ENCODE results near the gene VRK2.

The VRK2 gene

GRCh38 chr2:58206785-58207184 is 160.2 kb downstream of the VRK2 start:
- no peak for TF ChIP-seq Cebpa-rat (IDR thresholded peaks at IDR 0.05)
- Histone ChIP-seq H3K4me1 (no peaks in the 10 kb centered on the region), H3K4me3 (no peak overlapping the region), H3K9me3 (peaks cover 18% of the 10 kb centered on the region), H3K9ac (no peak overlapping the region), H3K36me3 (peaks cover 25% of the 10 kb centered on the region), H3K27ac (no peak overlapping the region), H3K4me2 (no peak overlapping the region), H4K20me1 (no peaks in the 10 kb centered on the region), H3K27me3 (no peaks in the 10 kb centered on the region)

- no peak overlapping the region for H3K9ac ChIP-seq
- H3K4me1 ChIP-seq, result no peaks in the 10 kb centered on the region
- peaks cover 22% of the 10 kb centered on the region for H3K9me3 ChIP-seq
- H3K27ac ChIP-seq, result no peak overlapping the region
- H3K4me2 ChIP-seq, result no peak overlapping the region
- H3K36me3 ChIP-seq, result peaks cover 29% of the 10 kb centered on the region
- H3K27me3 ChIP-seq, result no peaks in the 10 kb centered on the region
- TF ChIP-seq Cebpa-rat (IDR thresholded peaks at IDR 0.05), result no peak
- no peaks in the 10 kb centered on the region for H4K20me1 ChIP-seq
- no peak overlapping the region for H3K4me3 ChIP-seq
Observed at GRCh38 chr2:58207189-58207588, 160.6 kb downstream of the VRK2 start.
